ENCODE measurements around the gene ARHGEF39.

Gene ARHGEF39, protein sequence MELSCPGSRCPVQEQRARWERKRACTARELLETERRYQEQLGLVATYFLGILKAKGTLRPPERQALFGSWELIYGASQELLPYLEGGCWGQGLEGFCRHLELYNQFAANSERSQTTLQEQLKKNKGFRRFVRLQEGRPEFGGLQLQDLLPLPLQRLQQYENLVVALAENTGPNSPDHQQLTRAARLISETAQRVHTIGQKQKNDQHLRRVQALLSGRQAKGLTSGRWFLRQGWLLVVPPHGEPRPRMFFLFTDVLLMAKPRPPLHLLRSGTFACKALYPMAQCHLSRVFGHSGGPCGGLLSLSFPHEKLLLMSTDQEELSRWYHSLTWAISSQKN

GRCh38 chr9:35664531-35665470, at the start of gene ARHGEF39:
Gene ARHGEF39, minus strand, starts transcription at chr9:35665195. Its CDS starts 26 bp downstream, at chr9:35665169.
- peak; percentile 20 to 55 (median 37) for DNase-seq

DNA sequence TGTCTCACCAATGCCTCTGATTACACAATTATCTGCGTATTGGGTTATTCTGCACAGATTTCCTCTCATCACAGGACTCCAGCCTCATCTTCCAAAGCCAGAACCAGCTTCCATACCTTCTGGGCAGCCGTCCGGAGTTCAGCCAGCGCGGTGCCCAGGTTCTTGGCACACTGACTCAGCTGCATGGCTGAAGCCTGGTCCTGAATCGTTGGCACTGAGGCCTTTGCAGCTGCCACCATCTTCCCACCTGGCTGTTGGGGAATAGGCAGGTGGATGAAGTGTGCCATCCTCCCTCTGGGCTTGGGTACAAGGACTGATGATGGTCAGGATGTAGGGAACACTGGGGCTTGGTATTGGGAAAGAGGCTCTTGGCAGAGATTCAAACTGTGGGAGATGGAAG, 49.1 kb upstream of the ARHGEF39 start:
- no peak for DNase-seq

DNA sequence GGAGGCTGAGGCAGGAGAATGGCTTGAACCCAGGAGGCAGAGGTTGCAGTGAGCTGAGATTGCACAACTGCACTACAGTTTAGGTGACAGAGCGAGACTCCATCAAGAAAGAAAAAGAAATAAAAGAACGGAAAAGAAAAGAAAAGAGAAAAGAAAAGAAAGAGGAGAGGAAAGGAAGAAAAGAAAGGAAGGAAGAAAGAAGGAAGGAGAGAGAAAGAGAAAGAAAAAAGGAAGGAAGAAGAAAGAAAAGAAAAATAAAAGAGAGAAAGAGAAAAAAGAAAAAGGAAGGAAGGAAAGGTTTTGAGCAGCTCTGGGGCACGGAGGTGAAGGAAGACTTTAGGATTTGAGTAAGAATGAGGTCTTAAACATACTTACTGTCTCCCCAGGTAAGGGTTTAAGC, 48.6 kb upstream of the ARHGEF39 start:
- DNase-seq, result no peak

GRCh38 chr9:35712762-35713400, 47.9 kb upstream of the ARHGEF39 start:
- no peak for DNase-seq

GRCh38 chr9:35711501-35712428, 46.8 kb upstream of the ARHGEF39 start:
- no peak for DNase-seq

- no peak for DNase-seq
These were observed 46.0 kb upstream of the ARHGEF39 start for GRCh38 chr9:35710818-35711500.

- DNase-seq, result no peak
These were observed 43.2 kb upstream of the ARHGEF39 start for GRCh38 chr9:35708146-35708545.

- no peak for DNase-seq
These were observed 42.0 kb upstream of the ARHGEF39 start for GRCh38 chr9:35706951-35707350.

- DNase-seq, result no peak
These were observed 40.9 kb upstream of the ARHGEF39 start for GRCh38 chr9:35705836-35706430.

GRCh38 chr9:35705372-35705771, 40.4 kb upstream of the ARHGEF39 start:
- DNase-seq, result no peak

- no peak for DNase-seq
These were observed 39.1 kb upstream of the ARHGEF39 start for GRCh38 chr9:35703906-35704672.

- no peak for DNase-seq
These were observed 37.7 kb upstream of the ARHGEF39 start for GRCh38 chr9:35702696-35703095.

- DNase-seq, result no peak
These were observed 35.9 kb upstream of the ARHGEF39 start for GRCh38 chr9:35700942-35701341.

GRCh38 chr9:35700031-35700430, 35.0 kb upstream of the ARHGEF39 start:
- no peak for DNase-seq

DNA sequence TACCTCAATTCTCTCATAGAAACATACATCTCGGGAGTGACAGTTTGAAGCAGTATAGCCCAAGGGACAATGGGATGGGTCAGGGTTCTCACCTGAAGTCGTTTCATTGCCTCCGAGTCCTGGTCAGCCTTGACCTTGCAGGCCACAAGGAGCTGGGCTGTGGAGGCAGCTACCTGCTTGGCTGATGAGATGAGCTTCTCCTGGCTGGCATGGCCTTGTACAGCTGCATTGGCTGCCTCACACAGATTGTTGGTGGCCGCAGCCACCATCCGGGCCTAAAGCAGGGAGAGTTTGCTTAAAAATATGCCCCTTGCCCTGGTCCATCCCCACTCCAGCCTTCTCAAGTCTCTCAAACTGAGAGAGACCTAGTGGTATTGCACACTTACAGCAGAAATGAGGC, 33.2 kb upstream of the ARHGEF39 start:
- DNase-seq, result no peak

GRCh38 chr9:35697486-35697885, 32.5 kb upstream of the ARHGEF39 start:
- DNase-seq, result no peak

GRCh38 chr9:35696520-35697215, 31.7 kb upstream of the ARHGEF39 start:
- peak; percentile 12 to 38 (median 20) for DNase-seq

GRCh38 chr9:35695943-35696401, 31.0 kb upstream of the ARHGEF39 start:
- DNase-seq, result no peak

GRCh38 chr9:35691757-35692301, 26.8 kb upstream of the ARHGEF39 start:
- no peak for DNase-seq

DNA sequence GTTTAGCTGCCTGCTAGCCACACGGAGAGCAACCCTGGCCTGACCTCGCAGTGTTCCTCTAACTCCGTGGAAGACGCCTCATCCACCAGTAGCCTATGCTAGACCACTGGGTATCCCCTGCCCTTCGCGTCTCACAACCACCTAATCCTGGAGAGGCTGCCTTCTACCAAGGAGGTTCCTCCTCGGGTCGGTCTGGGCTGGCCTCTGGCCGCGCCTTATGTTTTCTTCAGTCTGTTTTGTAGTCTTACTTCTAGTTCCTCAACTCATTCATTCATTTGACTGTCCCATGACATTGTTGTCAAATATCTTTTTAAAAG, 26.3 kb upstream of the ARHGEF39 start:
- DNase-seq, result no peak

Data from activated CD4-positive, CD25-positive, alpha-beta regulatory T cell (primary cell).